ENCODE data around the gene DERA.
"Not testable (repeated sequence)": the region's sequence is repeated elsewhere in the genome, so short reads cannot be mapped to it uniquely, and the experiment has no call there.

Gene DERA

DNA sequence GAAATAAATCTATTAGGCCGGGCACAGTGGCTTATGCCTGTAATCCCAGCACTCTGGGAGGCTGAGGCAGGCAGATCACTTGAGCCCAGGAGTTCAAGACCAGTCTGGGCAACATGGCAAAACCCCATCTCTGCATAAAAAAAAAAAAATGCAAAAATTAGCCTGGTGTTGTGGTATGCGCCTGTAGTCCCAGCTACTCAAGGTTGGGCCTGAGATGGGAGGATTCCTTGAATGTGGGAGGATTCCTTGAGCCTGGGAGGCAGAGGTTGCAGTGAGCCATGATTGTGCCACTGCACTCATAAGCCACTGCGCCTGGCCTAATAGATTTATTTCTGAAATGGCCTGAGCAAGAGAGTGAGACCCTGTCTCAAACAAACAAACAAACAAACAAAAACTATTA is 55.9 kb downstream of the DERA start:
- not testable (repeated sequence) for DNase-seq

- DNase-seq, result no peak
Observed at GRCh38 chr12:15971211-15971610, 60.1 kb downstream of the DERA start.

DNA sequence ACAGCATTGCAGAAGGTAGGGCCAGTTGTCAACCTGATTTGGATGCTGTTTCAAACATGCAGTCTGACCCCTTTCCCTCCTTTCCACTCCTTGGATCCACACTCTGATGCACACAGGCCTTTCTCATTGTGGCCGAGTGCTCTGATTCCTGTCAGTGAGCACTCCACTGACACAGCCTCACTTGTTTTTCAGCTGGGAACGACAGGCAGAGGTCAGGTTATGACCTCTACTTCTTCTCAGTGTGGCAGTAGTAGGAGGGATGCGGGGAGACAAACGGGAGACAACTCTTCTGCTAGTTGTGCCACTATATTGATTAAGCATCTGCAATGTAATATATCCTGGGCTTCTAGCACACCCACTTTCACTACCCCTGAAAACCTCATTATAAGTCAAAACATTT is 61.8 kb downstream of the DERA start:
- DNase-seq, result no peak

DNA sequence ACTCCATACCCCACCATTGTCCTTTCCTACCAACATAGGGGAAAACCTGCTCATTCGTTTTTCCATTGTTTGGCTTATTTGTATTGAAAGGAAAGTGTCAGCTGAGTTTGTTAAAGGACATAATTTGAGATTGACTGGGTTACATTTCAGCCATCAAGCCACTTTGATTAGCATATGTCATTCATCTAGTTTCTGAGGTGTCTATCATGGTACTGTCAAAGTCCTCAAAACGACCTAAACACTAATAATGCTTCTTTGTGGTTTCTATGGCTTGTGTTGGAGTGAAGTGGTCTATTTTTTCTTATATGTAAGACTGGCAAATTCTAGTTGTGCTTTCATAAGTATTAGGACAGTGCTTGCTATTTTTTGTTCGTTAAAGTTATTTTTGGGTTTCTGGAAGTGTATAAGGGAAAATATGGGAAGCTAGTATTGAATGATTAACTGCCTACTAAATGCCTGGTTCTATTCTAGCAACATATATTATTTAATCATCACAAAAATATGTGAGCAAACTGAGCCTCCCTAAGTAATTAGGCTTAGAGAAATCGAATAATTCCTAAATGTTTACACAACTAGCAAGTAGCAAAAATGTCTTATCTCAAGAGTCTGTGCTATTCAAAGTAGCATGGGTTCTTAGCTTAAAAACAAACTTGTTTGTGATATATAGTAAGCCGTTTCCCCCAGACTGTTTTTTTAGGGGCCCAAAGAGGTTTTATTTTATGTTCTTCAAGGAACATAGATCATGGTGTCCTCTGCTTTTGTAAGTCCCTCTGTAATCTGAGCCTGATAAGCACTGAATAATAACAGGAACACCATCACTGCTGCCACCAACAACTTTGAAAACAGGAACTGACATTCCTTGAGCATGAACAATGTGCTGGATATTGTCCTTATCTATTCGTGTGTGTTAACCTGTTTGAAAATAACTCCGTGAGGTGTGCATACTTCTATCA is 67.1 kb downstream of the DERA start:
- peak; percentile 56 for DNase-seq

GRCh38 chr12:15979096-15980092 is 68.3 kb downstream of the DERA start:
- DNase-seq, result peak; percentile 93

DNA sequence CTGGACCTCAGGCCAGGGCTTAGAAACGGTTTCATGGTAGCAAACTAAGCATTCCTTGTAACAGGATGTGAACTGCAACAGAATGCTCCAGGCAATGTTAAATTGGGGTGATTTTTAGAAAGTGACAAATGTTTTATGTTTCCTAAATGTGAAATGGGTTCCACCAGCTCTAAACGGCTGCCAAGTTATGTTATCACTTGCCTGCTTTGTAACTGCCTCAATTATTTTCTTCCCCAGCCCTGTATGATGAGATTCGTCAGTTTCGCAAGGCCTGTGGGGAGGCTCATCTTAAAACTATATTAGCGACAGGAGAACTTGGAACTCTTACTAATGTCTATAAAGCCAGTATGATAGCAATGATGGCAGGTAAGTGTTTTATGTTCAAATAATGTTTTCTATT is 70.9 kb downstream of the DERA start:
- no peak for DNase-seq

GRCh38 chr12:15982471-15982870 is 71.3 kb downstream of the DERA start:
- peak; percentile 65 for DNase-seq

GRCh38 chr12:15982921-15983320 is 71.8 kb downstream of the DERA start:
- no peak for DNase-seq

DNA sequence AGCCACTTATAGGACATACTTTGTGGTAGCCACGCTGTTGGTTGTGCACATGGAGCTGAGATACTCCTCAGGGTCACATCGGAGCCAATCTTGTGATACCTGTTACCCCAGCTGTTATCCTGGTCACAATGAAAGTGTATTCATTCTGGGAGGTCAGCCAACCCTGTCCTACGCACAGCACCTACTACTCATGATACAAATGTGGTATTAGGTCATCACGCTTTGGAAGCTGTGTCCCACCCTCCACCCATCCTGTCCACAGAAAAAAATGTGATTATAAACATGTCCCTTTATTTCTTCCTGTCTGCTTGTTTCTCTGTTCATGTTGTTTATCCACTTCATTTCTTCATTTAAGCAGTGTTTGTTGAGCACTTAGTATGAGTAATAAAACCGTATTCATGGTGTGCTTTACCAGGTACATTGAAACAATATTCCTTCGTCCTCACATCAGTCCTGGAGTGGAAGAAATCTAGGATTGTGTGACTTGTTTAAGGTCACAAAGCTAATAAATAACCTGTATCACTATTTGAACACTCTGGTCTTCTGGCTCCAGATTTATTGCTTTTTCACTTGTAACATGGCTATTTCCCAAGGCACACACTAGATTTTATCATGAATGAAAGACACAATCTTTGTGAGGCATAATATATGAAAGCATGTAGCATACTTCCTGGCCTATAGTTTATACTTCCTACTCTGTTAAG is 73.1 kb downstream of the DERA start:
- DNase-seq, result no peak

GRCh38 chr12:15984963-15985362 is 73.8 kb downstream of the DERA start:
- DNase-seq, result no peak

DNA sequence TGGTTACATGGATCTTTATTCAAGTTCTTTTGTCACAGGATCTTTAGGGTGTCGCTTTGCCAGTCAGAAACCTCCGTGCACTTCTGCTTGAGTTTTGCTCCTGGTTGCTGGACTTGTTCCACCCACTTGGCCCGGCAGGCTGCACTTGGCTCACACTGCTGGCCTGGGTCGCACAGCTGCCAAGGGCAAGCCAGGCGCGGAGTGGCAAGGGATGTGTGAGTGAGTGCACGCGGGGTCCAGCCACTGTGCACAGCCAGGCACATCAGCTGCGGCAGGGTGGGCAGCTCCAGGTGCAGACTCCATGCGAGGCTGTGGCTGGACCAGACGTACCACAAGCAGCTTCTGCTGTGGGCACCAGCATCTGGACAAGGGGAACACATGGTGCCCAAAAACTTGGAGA is 76.6 kb downstream of the DERA start:
- no peak for DNase-seq

- DNase-seq, result no peak
Observed at GRCh38 chr12:15988983-15989755, 78.0 kb downstream of the DERA start.

DNA sequence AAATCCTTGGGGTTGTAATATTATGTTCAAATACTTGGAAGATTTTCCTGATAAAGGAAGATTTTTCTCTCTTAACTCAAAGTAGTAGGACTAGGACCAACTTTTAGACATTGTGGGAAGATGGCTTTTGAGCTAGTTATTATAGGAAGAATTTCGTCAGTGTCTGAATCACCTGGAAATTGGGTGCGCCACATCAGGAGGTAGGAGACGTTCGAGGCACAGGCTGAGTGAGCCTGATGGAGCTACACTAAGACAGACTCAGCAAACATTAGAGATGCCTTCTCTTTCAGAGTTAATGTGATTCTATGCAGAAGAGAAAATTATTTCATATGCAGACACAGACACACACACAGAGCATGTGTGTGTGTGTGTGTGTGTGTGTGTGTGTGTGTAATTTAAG is 84.7 kb downstream of the DERA start:
- no peak for DNase-seq

DNA sequence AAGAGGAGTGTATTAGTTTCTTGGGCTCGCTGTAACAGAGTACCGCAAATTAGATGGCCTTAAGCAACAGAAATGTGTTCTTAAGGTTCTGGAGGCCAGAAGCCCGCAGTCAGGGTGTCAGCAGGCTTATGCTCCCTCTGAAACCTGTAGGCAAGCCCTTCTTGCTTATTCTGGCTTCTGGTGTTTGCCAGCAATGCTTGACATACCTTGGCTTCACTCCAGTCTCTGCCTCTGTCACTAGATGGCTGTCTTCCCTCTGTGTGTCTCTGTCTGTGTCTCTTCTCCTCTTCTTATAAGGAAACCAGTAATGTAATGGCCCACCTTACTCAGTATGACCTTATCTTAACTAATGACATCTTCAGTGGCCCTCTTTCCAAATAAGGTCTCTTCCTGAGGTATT is 85.1 kb downstream of the DERA start:
- DNase-seq, result no peak

- DNase-seq, result no peak
Observed at GRCh38 chr12:15996948-15997347, 85.8 kb downstream of the DERA start.

DNA sequence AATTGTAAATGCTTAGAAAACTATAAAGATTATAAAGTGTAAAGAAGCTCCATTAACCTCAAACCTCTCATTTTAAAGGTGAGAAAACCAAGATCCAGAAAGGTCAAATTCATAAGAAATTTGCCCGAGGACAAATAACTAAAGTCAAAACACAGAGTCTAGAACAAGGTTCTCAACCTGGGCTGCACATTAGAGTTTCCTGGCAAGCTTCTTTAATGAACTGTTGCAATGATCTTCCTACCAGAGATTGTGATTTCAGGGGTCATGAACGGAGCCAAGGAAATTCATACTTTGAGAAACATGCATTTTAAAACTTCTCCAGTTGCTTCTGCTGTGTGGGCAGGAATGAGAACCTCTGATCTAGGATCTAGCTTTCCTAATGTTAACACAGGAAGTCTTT is 86.8 kb downstream of the DERA start:
- no peak for DNase-seq

- no peak for DNase-seq
Observed at GRCh38 chr12:16002880-16003279, 91.7 kb downstream of the DERA start.

GRCh38 chr12:16003460-16003859 is 92.3 kb downstream of the DERA start:
- no peak for DNase-seq

DNA sequence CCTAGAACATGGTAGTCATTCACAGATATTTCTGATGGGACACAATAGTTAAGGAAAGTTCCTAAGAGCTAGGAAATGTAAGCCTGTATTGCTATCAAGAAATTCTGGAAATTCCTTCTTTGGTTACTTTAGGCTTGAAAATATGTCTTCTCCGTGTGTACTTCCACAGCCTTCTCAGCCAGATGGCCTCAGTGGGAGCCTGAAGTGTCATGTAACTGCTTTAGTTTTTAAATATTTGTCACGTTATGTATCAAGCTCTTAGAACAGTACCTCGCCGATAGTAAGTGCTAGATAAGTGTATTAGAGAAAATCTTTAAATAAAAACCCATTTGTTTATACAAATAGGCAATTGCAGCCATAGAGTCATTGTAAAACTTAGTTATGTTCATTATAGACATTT is 95.6 kb downstream of the DERA start:
- DNase-seq, result no peak

- DNase-seq, result no peak
Observed at GRCh38 chr12:16008421-16008824, 97.3 kb downstream of the DERA start.

- DNase-seq, result peak; percentile 9
Observed at GRCh38 chr12:16012117-16012516, 101.0 kb downstream of the DERA start.

GRCh38 chr12:16013722-16014121 is 102.6 kb downstream of the DERA start:
- not testable (repeated sequence) for DNase-seq

Data from HCEC 1CT (cell line).